Measurements from ENCODE around the gene LTBP1.

DNA sequence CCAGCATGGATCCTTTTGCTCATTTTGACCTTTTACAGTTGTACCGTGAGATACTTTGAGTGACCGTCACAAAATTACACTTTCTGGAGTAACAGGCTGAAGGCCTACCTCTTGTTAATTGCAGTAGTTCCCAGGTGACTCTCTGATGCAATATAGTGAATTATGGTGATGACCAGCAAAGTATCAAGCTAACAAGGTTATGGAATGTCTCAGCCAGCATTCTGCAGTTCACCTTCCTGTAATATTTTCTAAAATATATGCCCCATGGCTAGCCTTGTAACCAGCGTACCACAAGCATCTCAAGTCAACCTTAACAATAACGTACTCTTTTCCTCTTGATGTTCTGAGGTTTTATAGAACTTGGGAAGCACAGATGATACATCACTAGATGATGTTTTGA, 234.7 kb downstream of the LTBP1 start:
- TF ChIP-seq BRCA1 (IDR thresholded peaks at IDR 0.05; ENCODE audit: low read depth, low read length) = no peak
- TF ChIP-seq CBFB (IDR thresholded peaks at IDR 0.05; ENCODE audit: low read depth) = no peak
- TF ChIP-seq POLR2AphosphoS5 (IDR thresholded peaks at IDR 0.05; ENCODE audit: low read length) = no peak
- no peak for TF ChIP-seq PML (IDR thresholded peaks at IDR 0.05; ENCODE audit: low read length)
- TF ChIP-seq, protein P1, sequence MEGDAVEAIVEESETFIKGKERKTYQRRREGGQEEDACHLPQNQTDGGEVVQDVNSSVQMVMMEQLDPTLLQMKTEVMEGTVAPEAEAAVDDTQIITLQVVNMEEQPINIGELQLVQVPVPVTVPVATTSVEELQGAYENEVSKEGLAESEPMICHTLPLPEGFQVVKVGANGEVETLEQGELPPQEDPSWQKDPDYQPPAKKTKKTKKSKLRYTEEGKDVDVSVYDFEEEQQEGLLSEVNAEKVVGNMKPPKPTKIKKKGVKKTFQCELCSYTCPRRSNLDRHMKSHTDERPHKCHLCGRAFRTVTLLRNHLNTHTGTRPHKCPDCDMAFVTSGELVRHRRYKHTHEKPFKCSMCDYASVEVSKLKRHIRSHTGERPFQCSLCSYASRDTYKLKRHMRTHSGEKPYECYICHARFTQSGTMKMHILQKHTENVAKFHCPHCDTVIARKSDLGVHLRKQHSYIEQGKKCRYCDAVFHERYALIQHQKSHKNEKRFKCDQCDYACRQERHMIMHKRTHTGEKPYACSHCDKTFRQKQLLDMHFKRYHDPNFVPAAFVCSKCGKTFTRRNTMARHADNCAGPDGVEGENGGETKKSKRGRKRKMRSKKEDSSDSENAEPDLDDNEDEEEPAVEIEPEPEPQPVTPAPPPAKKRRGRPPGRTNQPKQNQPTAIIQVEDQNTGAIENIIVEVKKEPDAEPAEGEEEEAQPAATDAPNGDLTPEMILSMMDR (IDR thresholded peaks at IDR 0.05 in 2 of 3, conservative IDR thresholded peaks at IDR 0.05 in 1 of 3; ENCODE audit: control insufficient read depth in 2 of 3, extremely low read depth in 1 of 3, insufficient read depth in 1 of 3, low read depth in 3 of 3, low read length in 3 of 3) = no peak
- TF ChIP-seq, protein P2, sequence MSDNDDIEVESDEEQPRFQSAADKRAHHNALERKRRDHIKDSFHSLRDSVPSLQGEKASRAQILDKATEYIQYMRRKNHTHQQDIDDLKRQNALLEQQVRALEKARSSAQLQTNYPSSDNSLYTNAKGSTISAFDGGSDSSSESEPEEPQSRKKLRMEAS (IDR thresholded peaks at IDR 0.05; ENCODE audit: low read depth, low read length) = no peak

All from GM12878 (cell line).